Aorta (tissue), 4 donors: Measurements from ENCODE around the gene SUFU. TPM values are rescaled to one million over a fixed set of nuclear protein-coding genes. Genes with fewer than 3 reads are reported as not detected.

ENCODE experiments used
- polyA plus RNA-seq, 2 donors: library from polyadenylated mRNA; stranded (reverse); fragments of 200-250 nt; gene quantifications; one replicate each; pipeline ENCODE4 v1.2.3, GENCODE V29; 2013
- total RNA-seq, 2 donors: library from RNA; stranded (reverse); fragmentation: NEBNext Ultra II Directional; extraction: Animal tissue kit (Norgen Biotek cat#: 25700); gene quantifications; one replicate each; pipeline ENCODE4 v1.2.1, GENCODE V29; 2021
- donor health status: healthy with polysubstance abuse.
- donor health status: Bipolar disorder and iron deficiency.
- donor health status: DM: no; HTN: no; CAD: no.
- donor health status: DM: yes; HTN: yes; CAD: no.

SUFU gene
- total and polyA plus RNA-seq, 4 donors: 2.3 to 24.0 (median 7.9) TPM

Other genes starting within 250 kb of the SUFU start
- 10 to 100 TPM; 48.4 to 63.3 TPM for gene NFKB2, start 108.3 kb upstream of the SUFU start, total RNA-seq
- gene NFKB2, start 108.3 kb upstream of the SUFU start, polyA plus RNA-seq: 10 to 100 TPM in 1 of 2 donors, 1 to 10 TPM in 1; 9.8 to 43.4 TPM
- 1 to 10 TPM in 1 of 2 donors, under 1 TPM in 1; 0.16 to 1.4 TPM for gene PSD, start 85.2 kb upstream of the SUFU start, total RNA-seq
- under 1 TPM; 0.25 to 0.33 TPM for gene PSD, start 85.2 kb upstream of the SUFU start, polyA plus RNA-seq
- 10 to 100 TPM in 1 of 2 donors, 1 to 10 TPM in 1; 8.7 to 12.1 TPM for gene FBXL15, start 83.1 kb upstream of the SUFU start, total RNA-seq
- gene FBXL15, start 83.1 kb upstream of the SUFU start, polyA plus RNA-seq: 10 to 100 TPM in 1 of 2 donors, 1 to 10 TPM in 1; 7.0 to 30.5 TPM
- 10 to 100 TPM; 40.6 to 48.2 TPM for gene CUEDC2, start 71.4 kb upstream of the SUFU start, total RNA-seq
- gene CUEDC2, start 71.4 kb upstream of the SUFU start, polyA plus RNA-seq: 10 to 100 TPM; 55.3 to 80.2 TPM
- not detected for gene C10orf95, start 52.4 kb upstream of the SUFU start, total RNA-seq
- gene C10orf95, start 52.4 kb upstream of the SUFU start, polyA plus RNA-seq: under 1 TPM in 1 of 2 donors, not detected in 1; 0.36 TPM
- gene ACTR1A, start 1.3 kb upstream of the SUFU start, total RNA-seq: 10 to 100 TPM; 91.6 to 92.9 TPM
- 10 to 100 TPM; 46.8 to 75.2 TPM for gene ACTR1A, start 1.3 kb upstream of the SUFU start, polyA plus RNA-seq
- 100 to 1,000 TPM; 126 to 189 TPM for gene TRIM8, start 140.5 kb downstream of the SUFU start, total RNA-seq
- gene TRIM8, start 140.5 kb downstream of the SUFU start, polyA plus RNA-seq: 10 to 100 TPM; 40.6 to 72.4 TPM
- 1 to 10 TPM; 8.2 to 8.6 TPM for gene ARL3, start 210.4 kb downstream of the SUFU start, total RNA-seq
- 10 to 100 TPM; 17.3 to 18.9 TPM for gene ARL3, start 210.4 kb downstream of the SUFU start, polyA plus RNA-seq
- gene SFXN2, start 210.7 kb downstream of the SUFU start, total RNA-seq: 1 to 10 TPM; 5.1 to 8.3 TPM
- 1 to 10 TPM; 3.2 to 3.5 TPM for gene SFXN2, start 210.7 kb downstream of the SUFU start, polyA plus RNA-seq
- 10 to 100 TPM; 81.1 to 84.7 TPM for gene WBP1L, start 240.0 kb downstream of the SUFU start, total RNA-seq
- gene WBP1L, start 240.0 kb downstream of the SUFU start, polyA plus RNA-seq: 10 to 100 TPM; 22.4 to 41.7 TPM